ENCODE measurements around the gene RAB11FIP4.
A peak's percentile ranks its signal among the peaks of the same experiment; 100 is the strongest.
"Not testable (repeated sequence)": the region's sequence is repeated elsewhere in the genome, so short reads cannot be mapped to it uniquely, and the experiment has no call there.

RAB11FIP4 gene

DNA sequence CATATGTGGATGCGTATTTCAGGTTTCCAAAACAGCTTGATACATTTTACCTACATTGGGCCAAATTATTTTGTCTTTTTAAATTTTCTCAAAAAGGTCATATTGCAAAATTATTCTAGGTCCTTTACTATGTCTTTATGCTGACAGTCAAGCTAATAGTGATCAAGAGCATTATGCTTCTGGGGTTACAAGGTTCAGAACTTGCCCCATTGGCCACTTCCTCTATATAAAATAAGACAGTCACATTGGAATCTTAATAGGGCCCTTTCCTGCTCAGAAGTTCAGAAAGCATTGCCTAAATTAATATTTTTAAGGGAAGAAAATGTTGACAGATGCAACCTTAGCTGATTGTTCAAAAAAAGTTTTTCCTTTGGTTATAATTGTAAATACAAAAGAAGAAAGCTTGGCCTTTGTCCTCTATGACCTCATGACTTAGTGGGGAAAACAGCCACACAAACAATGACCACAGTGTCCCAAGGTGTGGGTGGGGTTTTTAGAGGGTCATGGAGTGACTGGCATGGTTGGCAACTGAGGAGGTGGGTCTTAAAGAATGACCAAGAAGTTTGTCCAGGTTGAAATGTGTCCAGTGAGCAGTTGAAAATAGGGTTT, 11.8 kb upstream of the RAB11FIP4 start:
- no peak overlapping the region for H3K4me3 Mint-ChIP-seq
- no peaks in the 10 kb centered on the region for H3K9me3 Mint-ChIP-seq

GRCh38 chr17:31381165-31381668, 10.3 kb upstream of the RAB11FIP4 start:
- H3K4me1 Mint-ChIP-seq (ENCODE audit: low read depth): no peaks in the 10 kb centered on the region
- H3K36me3 Mint-ChIP-seq (ENCODE audit: low read depth): no peaks in the 10 kb centered on the region
- H3K27me3 Mint-ChIP-seq (ENCODE audit: low read depth): no peaks in the 10 kb centered on the region
- no peak overlapping the region for H3K4me3 Mint-ChIP-seq
- H3K9me3 Mint-ChIP-seq: no peaks in the 10 kb centered on the region
- no peak overlapping the region for H3K27ac Mint-ChIP-seq

More for the DNA sequence above, 11.8 kb upstream of the RAB11FIP4 start:
- H3K27me3 Mint-ChIP-seq (ENCODE audit: low read depth): no peaks in the 10 kb centered on the region
- no peaks in the 10 kb centered on the region for H3K4me1 Mint-ChIP-seq (ENCODE audit: low read depth)
- H3K27ac Mint-ChIP-seq: no peak overlapping the region
- H3K36me3 Mint-ChIP-seq (ENCODE audit: low read depth): no peaks in the 10 kb centered on the region

GRCh38 chr17:31382668-31383275, 8.7 kb upstream of the RAB11FIP4 start:
- H3K4me3 Mint-ChIP-seq; H3K27ac Mint-ChIP-seq; H3K4me1 Mint-ChIP-seq (ENCODE audit: low read depth); H3K36me3 Mint-ChIP-seq (ENCODE audit: low read depth); H3K9me3 Mint-ChIP-seq; H3K27me3 Mint-ChIP-seq (ENCODE audit: low read depth): not testable (repeated sequence)

DNA sequence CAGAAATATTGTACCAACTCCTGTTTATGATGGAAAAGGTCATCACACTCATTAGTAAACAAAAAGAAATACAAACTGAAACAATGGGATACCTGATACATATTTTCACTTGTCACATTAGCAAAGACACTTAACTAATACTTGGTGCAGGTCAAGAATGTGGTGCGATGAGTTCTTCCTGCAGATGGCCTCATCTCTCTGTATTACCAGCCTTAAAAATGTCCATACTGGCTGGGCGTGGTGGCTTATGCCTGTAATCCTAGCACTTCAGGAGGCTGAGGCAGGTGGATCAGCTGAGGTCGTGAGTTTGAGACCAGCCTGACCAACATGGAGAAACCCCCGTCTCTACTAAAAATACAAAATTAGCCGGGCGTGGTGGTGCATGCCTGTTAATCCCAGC, 8.0 kb upstream of the RAB11FIP4 start:
- H3K4me1 Mint-ChIP-seq (ENCODE audit: low read depth); H3K4me3 Mint-ChIP-seq; H3K27me3 Mint-ChIP-seq (ENCODE audit: low read depth); H3K9me3 Mint-ChIP-seq; H3K27ac Mint-ChIP-seq; H3K36me3 Mint-ChIP-seq (ENCODE audit: low read depth): not testable (repeated sequence)

DNA sequence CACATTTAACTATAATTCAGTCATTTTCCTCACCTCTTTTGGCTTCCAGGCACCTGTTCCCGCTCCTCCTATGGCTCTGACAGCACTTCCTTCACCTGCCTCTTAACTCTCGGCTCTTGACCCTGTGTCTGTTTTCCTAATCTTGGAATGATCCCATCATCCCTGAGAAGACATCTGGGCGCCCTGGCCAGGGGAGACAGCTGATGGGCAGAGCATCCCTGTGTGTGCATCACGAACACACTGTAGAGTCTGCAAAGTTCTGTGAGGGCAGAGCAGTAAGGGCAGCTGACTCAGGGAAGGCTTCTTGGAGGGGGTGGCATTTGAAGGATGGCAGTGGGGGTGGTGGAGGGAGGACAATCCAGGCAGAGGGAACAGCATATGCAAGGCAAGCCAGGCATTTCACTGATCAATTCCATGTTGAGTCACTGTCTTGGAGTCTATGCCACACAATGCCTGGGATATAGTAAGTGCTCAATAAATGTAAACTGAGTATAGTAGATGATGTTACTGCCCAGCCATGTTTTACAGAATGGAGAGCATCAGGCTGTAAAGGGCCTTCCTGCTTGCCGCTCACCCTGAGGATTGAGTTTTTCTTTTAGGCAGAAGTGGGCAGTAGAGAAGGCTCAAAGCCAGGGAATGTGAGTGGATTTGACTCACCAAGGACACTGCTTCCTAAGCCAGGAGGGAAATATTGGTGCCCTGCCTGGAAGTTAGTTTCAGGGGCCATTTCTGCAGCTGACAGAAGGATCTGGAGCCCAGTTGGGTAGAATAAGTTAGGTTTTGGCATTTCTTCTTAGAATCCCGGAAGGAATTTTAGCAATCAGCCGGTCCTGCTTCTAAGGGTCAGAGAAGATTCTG, 5.8 kb upstream of the RAB11FIP4 start:
- Mint-ChIP-seq H3K4me1 (ENCODE audit: low read depth) (peaks cover 3% of the 10 kb centered on the region), H3K27ac (no peak overlapping the region), H3K9me3 (no peaks in the 10 kb centered on the region)

GRCh38 chr17:31386542-31387075, 4.9 kb upstream of the RAB11FIP4 start:
- no peak overlapping the region for H3K4me3 Mint-ChIP-seq
- H3K9me3 Mint-ChIP-seq: no peaks in the 10 kb centered on the region
- H3K27me3 Mint-ChIP-seq (ENCODE audit: low read depth): peaks cover 29% of the 10 kb centered on the region
- no peaks in the 10 kb centered on the region for H3K36me3 Mint-ChIP-seq (ENCODE audit: low read depth)
- peaks cover 3% of the 10 kb centered on the region for H3K4me1 Mint-ChIP-seq (ENCODE audit: low read depth)
- H3K27ac Mint-ChIP-seq: no peak overlapping the region

More for the DNA sequence above, 5.8 kb upstream of the RAB11FIP4 start:
- Mint-ChIP-seq H3K27me3 (ENCODE audit: low read depth) (peaks cover 25% of the 10 kb centered on the region), H3K4me3 (no peak overlapping the region), H3K36me3 (ENCODE audit: low read depth) (no peaks in the 10 kb centered on the region)

GRCh38 chr17:31387438-31387837, 4.0 kb upstream of the RAB11FIP4 start:
- H3K4me3 Mint-ChIP-seq: no peak overlapping the region
- H3K27me3 Mint-ChIP-seq (ENCODE audit: low read depth): peaks cover 33% of the 10 kb centered on the region
- peaks cover 4% of the 10 kb centered on the region for H3K4me1 Mint-ChIP-seq (ENCODE audit: low read depth)

GRCh38 chr17:31388351-31388750, 3.1 kb upstream of the RAB11FIP4 start:
- Mint-ChIP-seq H3K27ac (no peak overlapping the region), H3K4me3 (no peak overlapping the region), H3K27me3 (ENCODE audit: low read depth) (peaks cover 42% of the 10 kb centered on the region), H3K9me3 (no peaks in the 10 kb centered on the region), H3K36me3 (ENCODE audit: low read depth) (no peaks in the 10 kb centered on the region), H3K4me1 (ENCODE audit: low read depth) (peaks cover 5% of the 10 kb centered on the region)

More at GRCh38 chr17:31387438-31387837, 4.0 kb upstream of the RAB11FIP4 start:
- Mint-ChIP-seq H3K36me3 (ENCODE audit: low read depth) (no peaks in the 10 kb centered on the region), H3K27ac (no peak overlapping the region), H3K9me3 (no peaks in the 10 kb centered on the region)

DNA sequence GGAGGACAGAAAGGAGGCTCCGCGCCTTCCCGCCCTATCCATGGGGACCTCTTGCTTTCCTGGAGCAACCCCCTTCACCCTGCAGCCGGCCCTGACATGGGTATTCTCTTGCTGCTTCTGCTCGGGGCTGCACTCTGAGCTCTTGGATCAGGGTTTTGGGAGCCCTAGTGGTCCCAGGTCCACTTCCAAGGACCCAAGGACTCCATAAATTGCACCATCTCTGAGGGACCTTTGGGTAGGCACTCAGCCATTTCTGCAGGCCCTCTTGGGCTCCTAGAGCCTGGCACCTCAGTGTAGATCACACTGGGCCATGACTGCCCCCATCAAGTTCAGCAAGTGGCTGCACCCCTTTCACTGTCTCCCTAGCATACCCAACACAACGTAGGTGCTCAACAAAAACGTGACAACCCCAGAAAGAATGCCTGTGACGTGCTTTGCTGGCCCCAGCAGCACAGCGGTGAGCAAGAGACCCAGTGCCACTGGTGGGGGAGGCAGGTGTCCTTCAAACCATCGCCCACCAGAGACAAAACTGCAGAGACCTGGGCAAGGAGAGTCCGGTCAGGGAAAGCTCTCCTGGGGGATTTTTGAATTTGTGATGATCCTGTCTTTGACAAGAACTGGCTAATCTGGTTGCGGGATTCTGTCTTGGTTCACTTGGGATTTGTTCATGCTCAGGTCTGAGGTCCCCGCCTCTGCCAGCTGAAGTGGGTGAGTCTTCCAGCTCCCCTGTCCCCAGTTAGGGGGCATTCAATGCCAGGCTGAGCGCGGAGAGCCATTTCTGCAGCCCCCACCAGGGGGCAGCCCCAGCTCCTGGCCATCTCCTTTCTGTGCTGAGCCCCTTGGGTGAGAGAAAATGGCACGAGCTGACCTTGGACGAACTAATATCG, 2.5 kb upstream of the RAB11FIP4 start:
- peaks cover 47% of the 10 kb centered on the region for H3K27me3 Mint-ChIP-seq (ENCODE audit: low read depth)
- H3K36me3 Mint-ChIP-seq (ENCODE audit: low read depth): no peaks in the 10 kb centered on the region
- no peak overlapping the region for H3K27ac Mint-ChIP-seq
- H3K9me3 Mint-ChIP-seq: no peaks in the 10 kb centered on the region
- H3K4me3 Mint-ChIP-seq: no peak overlapping the region
- peaks cover 5% of the 10 kb centered on the region for H3K4me1 Mint-ChIP-seq (ENCODE audit: low read depth)

DNA sequence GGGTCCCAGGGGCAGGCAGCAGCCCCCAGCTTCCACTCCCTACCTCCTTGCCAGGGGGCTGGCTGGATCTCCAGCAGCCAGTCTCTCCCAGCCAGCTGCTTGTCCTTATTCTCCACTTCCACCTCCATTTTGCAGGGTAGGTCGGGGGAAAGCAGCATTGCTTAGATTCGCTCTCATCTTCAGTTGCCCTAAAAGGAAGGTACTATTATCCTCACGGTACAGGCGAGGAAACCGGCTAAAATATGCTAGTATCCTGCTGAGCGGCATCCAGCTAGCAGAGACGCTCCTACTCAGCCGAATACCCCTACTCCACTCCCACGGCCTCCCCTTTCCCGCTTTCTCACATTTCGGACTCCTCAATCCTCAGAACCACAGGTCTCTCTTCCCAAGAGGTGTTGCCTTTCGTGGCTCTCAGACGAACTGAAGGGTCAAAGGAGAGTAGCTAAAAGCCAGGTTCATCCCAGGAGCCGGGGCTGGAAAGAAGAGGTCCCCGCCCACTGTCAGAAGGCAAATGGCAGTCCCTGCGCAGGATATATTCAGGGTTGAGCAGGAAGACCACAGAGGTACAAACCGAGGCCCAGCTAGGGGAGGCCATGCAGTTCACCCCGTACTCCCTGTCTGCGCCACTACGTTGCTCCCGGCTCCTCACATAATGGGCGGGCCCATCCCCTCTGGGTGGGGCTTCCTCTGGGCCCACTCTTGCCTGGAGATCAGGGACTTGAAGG, 1.7 kb upstream of the RAB11FIP4 start:
- peaks cover 5% of the 10 kb centered on the region for H3K4me1 Mint-ChIP-seq (ENCODE audit: low read depth)
- H3K27ac Mint-ChIP-seq: no peak overlapping the region
- H3K27me3 Mint-ChIP-seq (ENCODE audit: low read depth): peaks cover 53% of the 10 kb centered on the region
- H3K9me3 Mint-ChIP-seq: no peaks in the 10 kb centered on the region
- H3K36me3 Mint-ChIP-seq (ENCODE audit: low read depth): no peaks in the 10 kb centered on the region
- peak overlapping the region; percentile 60 for H3K4me3 Mint-ChIP-seq

- peaks cover 53% of the 10 kb centered on the region for H3K27me3 Mint-ChIP-seq (ENCODE audit: low read depth)
- peak overlapping the region; percentile 60 for H3K4me3 Mint-ChIP-seq
- no peaks in the 10 kb centered on the region for H3K36me3 Mint-ChIP-seq (ENCODE audit: low read depth)
- no peak overlapping the region for H3K27ac Mint-ChIP-seq
- peaks cover 5% of the 10 kb centered on the region for H3K4me1 Mint-ChIP-seq (ENCODE audit: low read depth)
- no peaks in the 10 kb centered on the region for H3K9me3 Mint-ChIP-seq
Measured at GRCh38 chr17:31390426-31390747, 1.1 kb upstream of the RAB11FIP4 start.

DNA sequence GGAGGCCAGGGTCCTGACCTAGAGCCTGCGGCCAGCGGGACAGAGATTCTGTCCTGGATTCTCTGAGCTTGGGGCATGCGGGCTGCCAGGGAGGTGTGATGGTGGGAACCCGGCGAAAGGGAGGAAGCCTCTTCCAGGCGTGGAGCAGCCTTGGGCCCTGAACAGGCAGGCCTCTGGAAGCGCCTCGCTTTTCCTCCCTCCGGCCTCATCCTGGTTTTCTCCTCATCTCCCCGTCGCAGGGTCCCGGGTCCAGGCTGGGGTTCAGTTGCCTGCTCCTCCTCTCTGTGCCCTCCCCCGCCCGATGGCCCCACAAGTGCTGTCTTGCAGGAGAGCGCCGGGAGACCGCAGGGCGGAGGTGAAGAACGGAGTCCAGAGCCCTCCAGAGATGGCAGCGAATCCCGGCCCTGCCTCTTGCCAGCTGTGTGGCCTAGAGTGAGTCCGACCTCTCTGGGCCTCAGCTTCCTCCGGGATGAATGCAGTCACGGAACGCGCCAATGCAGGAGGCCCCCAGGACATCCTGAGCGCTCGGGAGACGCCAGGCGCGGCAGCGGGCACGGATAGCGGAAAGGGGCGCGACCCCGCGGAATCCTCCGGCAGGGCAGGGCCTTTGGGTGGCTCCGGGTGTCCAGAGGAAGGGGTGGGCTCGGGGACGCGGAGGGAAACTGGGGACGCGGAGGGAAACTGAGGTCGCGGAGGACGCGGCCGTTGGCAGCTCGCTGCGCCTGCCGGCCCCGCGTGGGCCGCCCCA, 553 bp upstream of the RAB11FIP4 start:
- Mint-ChIP-seq H3K4me1 (ENCODE audit: low read depth) (peaks cover 5% of the 10 kb centered on the region), H3K27me3 (ENCODE audit: low read depth) (peaks cover 53% of the 10 kb centered on the region), H3K4me3 (peak overlapping the region; percentile 67), H3K27ac (no peak overlapping the region), H3K9me3 (no peaks in the 10 kb centered on the region), H3K36me3 (ENCODE audit: low read depth) (no peaks in the 10 kb centered on the region)

All from T-helper 1 cell treated with Interleukin-12 subunit alpha and Interleukin-12 subunit beta and Interleukin-4 antibody, amounts not matched to agents 30 μg/mL and 1 μg/mL, for 36 hours (primary cell).